Non-pigmented ciliary epithelial cell (primary cell): ENCODE results near the gene VWCE.

ENCODE experiments used
- DNase-seq: peaks from one replicate; pipeline ENCODE4 v3.0.0-alpha.2; 2010; ENCODE audit warnings: low read depth

VWCE gene

GRCh38 chr11:61294717-61295595 is at the start of gene VWCE:
VWCE (minus strand) TSS chr11:61295316; CDS start chr11:61295037, 279 bp downstream.
- DNase-seq: no peak

- no peak for DNase-seq
Measured at GRCh38 chr11:61343792-61344745, 49.0 kb upstream of the VWCE start.

- DNase-seq: no peak
Measured at GRCh38 chr11:61342207-61342803, 47.2 kb upstream of the VWCE start.

GRCh38 chr11:61341706-61342105 is 46.6 kb upstream of the VWCE start:
- no peak for DNase-seq

- DNase-seq: no peak
Measured at GRCh38 chr11:61340979-61341378, 45.9 kb upstream of the VWCE start.

GRCh38 chr11:61339490-61339878 is 44.4 kb upstream of the VWCE start:
- DNase-seq: no peak

GRCh38 chr11:61338783-61339489 is 43.8 kb upstream of the VWCE start:
- no peak for DNase-seq

- DNase-seq: no peak
Measured at GRCh38 chr11:61337706-61338470, 42.8 kb upstream of the VWCE start.

- DNase-seq: no peak
Measured at GRCh38 chr11:61336171-61336935, 41.2 kb upstream of the VWCE start.

- DNase-seq: no peak
Measured at GRCh38 chr11:61335355-61335710, 40.2 kb upstream of the VWCE start.

- DNase-seq: no peak
Measured at GRCh38 chr11:61334434-61335354, 39.6 kb upstream of the VWCE start.

GRCh38 chr11:61333550-61334433 is 38.7 kb upstream of the VWCE start:
- no peak for DNase-seq

GRCh38 chr11:61332797-61333549 is 37.9 kb upstream of the VWCE start, which contains the start of the genes DDB1 and TKFC:
DDB1 (minus strand) TSS chr11:61333105; CDS start chr11:61332968, 137 bp downstream.
TKFC (plus strand) TSS chr11:61333228; CDS start chr11:61334729, 1,501 bp downstream.
- peak; percentile 42 for DNase-seq

GRCh38 chr11:61332281-61332796 is 37.2 kb upstream of the VWCE start:
- DNase-seq: no peak

- no peak for DNase-seq
Measured at GRCh38 chr11:61331651-61332050, 36.5 kb upstream of the VWCE start.

- DNase-seq: no peak
Measured at GRCh38 chr11:61329871-61330270, 34.8 kb upstream of the VWCE start.

- no peak for DNase-seq
Measured at GRCh38 chr11:61328351-61328750, 33.2 kb upstream of the VWCE start.
